GM19324 (cell line): Measurements from ENCODE around the gene BMPER.

ENCODE experiments used
- ATAC-seq: cut with Tn5 transposase; IDR thresholded peaks from one replicate; pipeline ENCODE4 v1.9.1; 2021; ENCODE audit warnings: mild to moderate bottlenecking, moderate library complexity; ENCODE audit not compliant: unreplicated experiment, low FRiP score

The BMPER gene

GRCh38 chr7:34015651-34016050, 110.3 kb downstream of the BMPER start:
- ATAC-seq: no peak

DNA sequence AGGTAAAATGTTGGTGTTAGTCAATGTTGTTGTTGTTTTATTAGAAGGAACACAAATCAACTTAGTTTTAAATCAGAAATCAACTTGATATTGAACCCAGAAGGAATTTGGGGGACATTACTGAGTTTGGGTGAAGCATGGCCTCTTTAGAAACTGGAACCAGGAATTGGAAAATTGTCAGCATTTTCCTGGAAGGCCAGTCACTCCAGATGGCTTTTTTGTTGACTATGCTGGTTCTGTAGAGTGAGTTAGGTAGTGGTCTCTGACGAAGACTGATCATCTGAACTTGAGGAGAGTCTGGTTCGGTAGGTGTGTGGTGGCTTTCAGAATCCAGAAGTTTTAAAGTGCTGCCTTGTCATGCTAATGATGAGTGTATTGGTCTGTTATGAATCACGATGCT, 111.5 kb downstream of the BMPER start:
- no peak for ATAC-seq

- no peak for ATAC-seq
Observed at GRCh38 chr7:34019301-34019790, 114.0 kb downstream of the BMPER start.

- no peak for ATAC-seq
Observed at GRCh38 chr7:34022626-34023025, 117.3 kb downstream of the BMPER start.

DNA sequence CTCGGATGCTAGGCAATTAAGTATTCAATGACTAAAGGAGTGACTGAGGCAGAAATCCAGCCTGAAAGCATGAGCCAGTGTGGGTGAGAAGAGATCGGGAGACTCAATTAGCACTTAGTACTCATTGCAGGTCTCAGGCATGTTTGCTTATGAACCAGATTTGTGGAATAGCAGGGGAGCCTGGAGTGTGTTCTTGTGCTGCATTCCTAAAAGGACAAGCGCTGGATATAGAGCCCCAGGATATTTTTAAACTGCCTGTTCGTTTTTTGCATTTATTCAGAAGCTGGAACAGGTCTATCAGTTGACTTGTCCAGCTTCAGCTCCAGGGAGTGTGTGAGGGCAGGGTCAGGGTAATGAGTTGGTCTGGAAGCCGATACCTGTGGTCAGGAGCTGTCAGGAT, 120.3 kb downstream of the BMPER start:
- ATAC-seq: no peak

DNA sequence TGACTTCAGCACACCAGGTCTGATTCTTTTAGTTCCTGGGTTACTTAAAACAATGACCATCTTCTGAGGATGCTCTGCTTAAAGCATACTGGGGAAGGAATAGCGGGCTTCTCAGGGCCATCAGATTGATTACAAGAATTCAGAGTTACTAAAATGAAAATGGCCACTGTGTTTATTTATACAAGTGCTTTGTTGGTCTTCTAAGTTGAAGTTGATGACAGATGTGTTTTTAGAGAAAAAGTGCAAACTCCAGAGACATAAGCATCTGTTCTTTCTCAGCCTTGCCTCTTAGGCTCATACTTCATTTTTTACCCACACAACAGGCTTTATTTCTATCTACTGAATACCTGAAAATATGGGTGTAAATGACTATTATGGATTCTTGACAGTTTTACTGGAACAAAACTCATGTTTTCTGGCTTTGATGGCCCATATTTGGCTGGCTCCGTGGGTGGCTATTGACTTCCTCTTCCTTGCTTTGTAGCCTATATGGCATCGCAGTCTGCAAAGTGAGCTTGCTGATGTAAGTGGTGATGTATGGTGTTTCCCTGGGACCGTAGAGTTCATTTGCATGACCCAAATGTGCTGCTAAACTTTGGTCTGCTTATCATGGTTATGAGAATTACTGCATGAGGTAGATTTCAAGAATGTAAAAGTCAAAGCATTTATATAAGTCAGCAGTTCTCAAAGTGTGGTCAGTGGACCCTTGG, 121.3 kb downstream of the BMPER start:
- no peak for ATAC-seq

GRCh38 chr7:34031156-34031555, 125.8 kb downstream of the BMPER start:
- ATAC-seq: no peak

DNA sequence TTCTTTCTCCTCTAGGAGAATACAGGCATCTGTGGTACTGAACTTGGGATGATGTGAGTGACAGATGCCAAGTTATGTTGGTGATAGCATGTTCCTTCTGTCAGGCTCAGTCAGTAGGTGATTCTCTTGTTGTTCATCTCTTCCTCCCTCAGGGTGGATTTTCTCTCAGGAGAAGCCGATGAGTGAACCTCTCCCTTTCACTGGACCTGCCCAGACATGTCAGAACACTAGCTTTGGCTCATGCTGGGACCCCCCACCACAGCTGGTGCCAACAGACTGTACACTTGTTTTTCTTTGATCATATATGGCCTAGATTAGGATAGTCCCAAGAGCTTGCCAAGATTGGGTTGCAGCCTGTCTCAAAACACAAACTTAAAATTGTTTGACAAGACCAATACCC, 129.4 kb downstream of the BMPER start:
- no peak for ATAC-seq

- ATAC-seq: no peak
Observed at GRCh38 chr7:34036051-34036920, 130.9 kb downstream of the BMPER start.

- no peak for ATAC-seq
Observed at GRCh38 chr7:34036972-34037792, 131.8 kb downstream of the BMPER start.

- no peak for ATAC-seq
Observed at GRCh38 chr7:34038816-34039470, 133.6 kb downstream of the BMPER start.

- ATAC-seq: no peak
Observed at GRCh38 chr7:34041707-34042106, 136.4 kb downstream of the BMPER start.

DNA sequence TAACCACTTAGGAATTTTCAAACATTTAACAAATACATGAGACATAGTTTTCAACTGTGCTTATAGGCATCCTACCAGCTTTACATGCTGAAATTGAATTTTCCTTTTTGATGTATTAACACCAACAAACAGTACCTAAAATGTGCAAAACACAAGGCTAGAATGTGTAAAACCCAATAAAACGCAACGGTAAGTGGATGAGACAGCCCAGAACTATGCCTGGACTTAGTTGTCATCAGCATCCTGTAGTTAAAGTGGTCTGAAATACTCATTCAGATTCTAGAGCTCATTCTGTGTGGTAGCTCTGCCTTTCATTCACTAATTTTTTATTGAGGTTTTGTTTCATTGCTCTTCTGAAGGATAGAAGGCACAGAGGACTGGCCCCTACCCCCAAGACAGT, 137.1 kb downstream of the BMPER start:
- no peak for ATAC-seq

- ATAC-seq: no peak
Observed at GRCh38 chr7:34043461-34044305, 138.3 kb downstream of the BMPER start.

- ATAC-seq: no peak
Observed at GRCh38 chr7:34044306-34044643, 138.9 kb downstream of the BMPER start.

- ATAC-seq: no peak
Observed at GRCh38 chr7:34044734-34045353, 139.5 kb downstream of the BMPER start.

DNA sequence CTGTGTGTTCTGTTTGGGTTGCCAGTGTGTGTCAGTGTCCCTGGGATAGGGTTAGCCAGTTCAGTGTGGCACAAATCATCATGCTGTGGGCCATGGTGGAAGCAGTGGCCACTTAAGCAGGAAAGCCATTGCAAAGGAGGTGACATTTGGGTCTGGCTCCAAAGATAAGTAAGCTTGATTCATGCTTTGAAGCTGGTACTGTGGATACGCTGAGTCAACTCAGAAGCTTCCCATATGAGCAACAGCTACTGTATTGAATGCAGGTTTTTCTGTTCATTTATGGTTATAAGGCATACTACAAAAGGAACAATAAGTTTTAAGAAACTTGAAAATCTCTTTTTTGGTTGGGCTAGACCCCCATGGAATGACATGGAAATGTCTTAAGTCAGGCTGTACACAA, 143.1 kb downstream of the BMPER start:
- no peak for ATAC-seq

DNA sequence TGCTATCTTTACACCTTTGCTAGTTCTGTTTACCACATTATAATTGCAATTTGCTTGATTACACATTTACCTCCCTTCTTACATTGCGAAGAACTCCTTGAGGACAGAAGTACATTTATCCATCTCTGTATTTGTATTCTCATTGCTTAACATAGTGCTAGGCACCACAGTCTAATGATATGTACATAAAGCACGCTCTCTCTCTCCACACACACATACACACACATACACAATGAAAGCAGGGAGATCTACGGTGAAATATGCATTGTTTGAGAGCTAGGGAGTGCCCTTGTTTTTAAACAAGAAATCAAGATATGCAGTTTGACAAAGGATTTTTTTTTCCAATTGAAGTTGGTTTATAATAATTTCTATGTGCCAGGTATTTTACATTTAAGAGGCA, 148.7 kb downstream of the BMPER start:
- ATAC-seq: no peak

GRCh38 chr7:34057136-34057535, 151.8 kb downstream of the BMPER start:
- ATAC-seq: no peak
